B cell (primary cell): ENCODE measurements around the gene MAVS. TPM values are rescaled to one million over a fixed set of nuclear protein-coding genes. Genes with fewer than 3 reads are reported as not detected.

Source experiments
- ATAC-seq: fragments of 200-7000 bp; cut with Tn5 transposase; one replicate; pipeline ENCODE4 v1.10.0; 2021; ENCODE audit warnings: low read depth, mild to moderate bottlenecking, moderate number of reproducible peaks, moderate library complexity
- CTCF ChIA-PET: fragments of 350-600 bp; sonication (Branson Sonifier 250); formaldehyde crosslinking; loops from one replicate; lab custom pipeline; 2021; ENCODE audit warnings: antibody characterized with exemption, inconsistent platforms; lab: Charles Lee
- POLR2A ChIA-PET: fragments of 350-600 bp; sonication (Branson Sonifier 250); formaldehyde crosslinking; loops from one replicate; lab custom pipeline; 2021; ENCODE audit warnings: antibody characterized with exemption; lab: Charles Lee
- DNase-seq: peaks from one replicate; pipeline ENCODE4 v3.0.0; 2013
- H2AFZ ChIP-seq: 2 replicates; pipeline ENCODE4 v1.6.1; 2012; ENCODE audit warnings: mild to moderate bottlenecking, low read depth, low read length; ENCODE audit not compliant: insufficient read depth, poor library complexity, severe bottlenecking
- H3K27ac ChIP-seq, 2 donors: 1 replicate in 1 of 2; 2 replicates in 1 of 2; pipeline ENCODE4 v1.5.1; 2012 to 2013; ENCODE audit warnings: low read length in 2 of 2, mild to moderate bottlenecking in 2 of 2, moderate library complexity in 1 of 2
- H3K27me3 ChIP-seq, 4 experiments: fragments of 200-600 bp in 1 of 4; sonication (generic) in 1 of 4; replicated peaks in 1 of 4; 1 replicate in 2 of 4; 2 replicates in 2 of 4; pipeline versions ENCODE4 v1.6.1 to v1.7.0; 2013 to 2016; ENCODE audit warnings: low read length in 3 of 4, mild to moderate bottlenecking in 2 of 4, mixed read lengths in 1 of 4, moderate library complexity in 1 of 4; ENCODE audit not compliant: insufficient read depth in 4 of 4, control insufficient read depth in 3 of 4; ENCODE audit errors: control extremely low read depth in 1 of 4
- H3K36me3 ChIP-seq, 2 experiments: replicated peaks in 1 of 2; 1 replicate in 1 of 2; 2 replicates in 1 of 2; pipeline versions ENCODE4 v1.6.1 to v1.7.1; 2013; ENCODE audit warnings: low read length in 1 of 2; ENCODE audit not compliant: insufficient read depth in 2 of 2, control insufficient read depth in 1 of 2; ENCODE audit errors: control extremely low read depth in 1 of 2, extremely low read depth in 1 of 2
- H3K4me1 ChIP-seq, 2 donors: fragments of 200-600 bp in 1 of 2; sonication (generic) in 1 of 2; 1 replicate in 1 of 2; 2 replicates in 1 of 2; pipeline versions ENCODE4 v1.5.1 to v1.6.1; 2013 to 2017; ENCODE audit warnings: low read length in 2 of 2; ENCODE audit not compliant: control insufficient read depth in 2 of 2, insufficient read depth in 2 of 2
- H3K4me2 ChIP-seq: replicated peaks from 2 replicates; pipeline ENCODE3; 2012; ENCODE audit warnings: mild to moderate bottlenecking, low read depth, low read length; ENCODE audit not compliant: poor library complexity, severe bottlenecking
- H3K4me3 ChIP-seq, 5 experiments: fragments of 200-600 bp in 1 of 5; sonication (generic) in 1 of 5; 1 replicate in 3 of 5; 2 replicates in 2 of 5; pipeline versions ENCODE4 v1.5.1 to v1.7.0; 2011 to 2016; ENCODE audit warnings: low read length in 4 of 5, mild to moderate bottlenecking in 4 of 5, low read depth in 2 of 5, control low read depth in 1 of 5, moderate library complexity in 1 of 5; ENCODE audit not compliant: insufficient read depth in 1 of 5; ENCODE audit errors: control extremely low read depth in 1 of 5, extremely low read depth in 1 of 5
- H3K79me2 ChIP-seq: fragments of 200-600 bp; sonication (generic); one replicate; pipeline ENCODE4 v1.6.0; 2016; ENCODE audit warnings: low read length; ENCODE audit not compliant: control insufficient read depth, insufficient read depth
- H3K9ac ChIP-seq: fragments of 200-600 bp; sonication (generic); 2 replicates; pipeline ENCODE4 v1.6.1; 2017; ENCODE audit warnings: mild to moderate bottlenecking, low read length, moderate library complexity
- H3K9me3 ChIP-seq, 3 donors: one replicate each; pipeline versions ENCODE4 v1.6.1 to v1.7.1; 2013; ENCODE audit warnings: low read length in 2 of 3; ENCODE audit not compliant: control insufficient read depth in 2 of 3, insufficient read depth in 1 of 3; ENCODE audit errors: control extremely low read depth in 1 of 3
- H4K20me1 ChIP-seq: 2 replicates; pipeline ENCODE4 v1.6.0; 2012; ENCODE audit warnings: mild to moderate bottlenecking, low read length; ENCODE audit not compliant: insufficient read depth, control insufficient read depth, poor library complexity, severe bottlenecking
- H3K27ac Mint-ChIP-seq: one replicate; pipeline ENCODE4 v1.8.0; 2021; ENCODE audit warnings: mixed read lengths
- H3K27me3 Mint-ChIP-seq: one replicate; pipeline ENCODE4 v1.8.0; 2021; ENCODE audit warnings: mixed read lengths
- H3K4me1 Mint-ChIP-seq: one replicate; pipeline ENCODE4 v1.8.0; 2021; ENCODE audit warnings: mixed read lengths
- H3K4me3 Mint-ChIP-seq: one replicate; pipeline ENCODE4 v1.8.0; 2021; ENCODE audit warnings: mixed read lengths
- H3K9me3 Mint-ChIP-seq: one replicate; pipeline ENCODE4 v1.8.0; 2022; ENCODE audit warnings: mixed read lengths; ENCODE audit not compliant: insufficient read depth
- CTCF ChIP-seq: fragments of 200-600 bp; IDR thresholded peaks from one replicate; pipeline ENCODE4 v1.8.0; 2022; ENCODE audit warnings: antibody characterized with exemption, mild to moderate bottlenecking
- EZH2 ChIP-seq: IDR thresholded peaks from 2 replicates; pipeline ENCODE4 v1.6.1; 2012; ENCODE audit warnings: borderline replicate concordance, low read depth, mild to moderate bottlenecking, moderate library complexity, low read length; ENCODE audit not compliant: insufficient read depth, poor library complexity, severe bottlenecking
- WGBS: methylation state at CpG from one replicate; pipeline ENCODE4 v1.1.5; 2013; ENCODE audit warnings: missing lambda C conversion rate; ENCODE audit not compliant: insufficient coverage; 5-methylcytosine and 5-hydroxymethylcytosine counted together
- intact Hi-C: fragments of 100-400 bp; cut with micrococcal nuclease; formaldehyde crosslinking; loops from one replicate; pipeline ENCODE4 v1.10.0; 2022
- polyA plus RNA-seq: library from polyadenylated mRNA; depleted of rRNA; stranded (reverse); fragments of >200 nt; gene quantifications from 2 replicates; pipeline ENCODE4 v1.2.3, GENCODE V29; 2012
- total RNA-seq, 2 donors: library from RNA; stranded (reverse); fragments of 120-200 nt in 1 of 2; gene quantifications; 1 replicate in 1 of 2; 2 replicates in 1 of 2; pipeline versions ENCODE4 v1.2.3 to v1.2.4, GENCODE V29; 2013 to 2022

The MAVS gene
- total and polyA plus RNA-seq, 2 donors (not counting 1 experiment from before 2014, with no cell fraction given): 17.2 to 52.2 TPM

GRCh38 chr20:3813848-3814581 is 32.6 kb upstream of the MAVS start:
- H3K9me3 Mint-ChIP-seq: no peaks in the 10 kb centered on the region
- Histone ChIP-seq H2AFZ (no peak overlapping the region), H3K4me3 (no peak overlapping the region), H3K9ac (no peak overlapping the region), H3K4me2 (no peak overlapping the region), H3K79me2 (no peaks in the 10 kb centered on the region), H3K36me3 (no peaks in the 10 kb centered on the region), H3K27me3 (no peaks in the 10 kb centered on the region), H4K20me1 (no peaks in the 10 kb centered on the region), H3K9me3 (no peaks in the 10 kb centered on the region), H3K4me1 (peaks cover 8 to 15% of the 10 kb centered on the region in 2 donors), H3K27ac (no peak overlapping the region)
- H3K4me3 Mint-ChIP-seq: no peak overlapping the region
- H3K27ac Mint-ChIP-seq: no peak overlapping the region
- ChIA-PET CTCF (interaction anchor here (1.0 to 2.4 kb wide), 2 partner anchors 28 to 46 kb away, joined by 3 to 11 read pairs; partner anchors contain the start of genes ADISSP and CENPB), POLR2A (interaction anchor here (0.8 kb wide), 2 partner anchors 34 to 46 kb away, joined by 3 read pairs; partner anchors contain the start of gene ADISSP)
- no peak for ATAC-seq
- H3K27me3 Mint-ChIP-seq: no peaks in the 10 kb centered on the region
- DNase-seq: no peak
- H3K4me1 Mint-ChIP-seq: peaks cover 14% of the 10 kb centered on the region
- intact Hi-C loops: no loop called here
- 90% methylated on average over 7 of the region's 12 CpGs for WGBS
- no peak for TF ChIP-seq EZH2
- no peak for TF ChIP-seq CTCF

- intact Hi-C loops: no loop called here
- H2AFZ ChIP-seq: no peak overlapping the region
- Mint-ChIP-seq H3K9me3 (no peaks in the 10 kb centered on the region), H3K27ac (no peak overlapping the region), H3K4me3 (no peak overlapping the region), H3K27me3 (no peaks in the 10 kb centered on the region), H3K4me1 (peaks cover 18% of the 10 kb centered on the region)
- ChIA-PET POLR2A (no interaction called here), CTCF (no interaction called here)
- no peak overlapping the region for H3K9ac ChIP-seq
- H3K9me3 ChIP-seq: no peaks in the 10 kb centered on the region
- H4K20me1 ChIP-seq: no peaks in the 10 kb centered on the region
- DNase-seq (no peak), ATAC-seq (no peak)
- 94% methylated on average over 5 of the region's 7 CpGs for WGBS
- peaks cover 14 to 22% of the 10 kb centered on the region in 2 donors for H3K4me1 ChIP-seq
- no peaks in the 10 kb centered on the region for H3K27me3 ChIP-seq
- no peaks in the 10 kb centered on the region for H3K79me2 ChIP-seq
- H3K4me3 ChIP-seq: no peak overlapping the region
- TF ChIP-seq EZH2 (no peak), CTCF (no peak)
- no peak overlapping the region for H3K27ac ChIP-seq
- no peak overlapping the region for H3K4me2 ChIP-seq
- no peaks in the 10 kb centered on the region for H3K36me3 ChIP-seq
Observed at GRCh38 chr20:3814928-3815495, 31.6 kb upstream of the MAVS start.
